ENCODE results near the gene CCL25.
"Not testable (repeated sequence)": the region's sequence is repeated elsewhere in the genome, so short reads cannot be mapped to it uniquely, and the experiment has no call there.

Gene CCL25, protein sequence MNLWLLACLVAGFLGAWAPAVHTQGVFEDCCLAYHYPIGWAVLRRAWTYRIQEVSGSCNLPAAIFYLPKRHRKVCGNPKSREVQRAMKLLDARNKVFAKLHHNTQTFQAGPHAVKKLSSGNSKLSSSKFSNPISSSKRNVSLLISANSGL

DNA sequence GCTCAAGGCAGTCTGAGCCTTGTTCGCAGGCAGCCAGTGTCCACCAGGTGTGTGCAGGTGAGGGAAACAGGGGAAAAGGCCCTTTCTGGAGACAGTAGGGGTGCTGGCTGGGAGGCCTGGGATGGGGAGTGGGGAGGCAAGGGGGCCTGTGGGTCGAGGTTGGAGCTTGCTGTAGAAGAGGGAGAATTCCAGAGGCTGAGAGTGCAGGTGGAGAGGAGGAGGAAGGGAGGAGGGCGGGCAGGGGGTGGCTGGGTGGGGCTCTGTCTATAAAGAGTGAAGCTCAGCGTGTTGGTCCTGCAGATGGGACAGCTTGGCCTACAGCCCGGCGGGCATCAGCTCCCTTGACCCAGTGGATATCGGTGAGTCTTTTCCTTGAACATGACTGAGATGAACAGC, at the start of gene CCL25:
Gene CCL25 (plus strand): TSS at position 297 of the 396 bp plus-strand sequence. CDS start 290 bp downstream, outside the sequence.
- no peak for DNase-seq
- in situ Hi-C loops (cut with MboI; ENCODE audit: low pct_unique_long_range_greater_than_20kb, low sequenced_read_pairs), result no loop called here

DNA sequence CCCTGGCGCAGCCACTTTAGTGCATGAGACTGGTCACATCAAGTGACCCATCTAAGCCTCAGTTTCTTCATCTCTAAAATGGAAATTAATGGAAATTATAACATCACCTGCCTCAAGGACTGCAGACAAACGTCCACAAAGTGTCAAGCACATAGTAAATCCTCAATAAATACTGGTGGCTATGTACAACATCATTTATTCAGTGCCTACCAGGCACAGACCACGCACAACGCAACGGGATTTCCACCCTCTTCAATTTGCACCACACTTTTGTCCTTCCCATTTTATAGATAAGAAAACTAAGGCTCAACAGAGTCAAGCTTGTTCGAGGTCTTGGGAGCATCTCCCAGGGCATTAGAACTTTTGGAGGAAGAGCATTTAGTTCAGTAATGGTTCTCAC, 48.6 kb upstream of the CCL25 start:
- in situ Hi-C loops (cut with MboI; ENCODE audit: low pct_unique_long_range_greater_than_20kb, low sequenced_read_pairs), result no loop called here
- DNase-seq, result no peak

DNA sequence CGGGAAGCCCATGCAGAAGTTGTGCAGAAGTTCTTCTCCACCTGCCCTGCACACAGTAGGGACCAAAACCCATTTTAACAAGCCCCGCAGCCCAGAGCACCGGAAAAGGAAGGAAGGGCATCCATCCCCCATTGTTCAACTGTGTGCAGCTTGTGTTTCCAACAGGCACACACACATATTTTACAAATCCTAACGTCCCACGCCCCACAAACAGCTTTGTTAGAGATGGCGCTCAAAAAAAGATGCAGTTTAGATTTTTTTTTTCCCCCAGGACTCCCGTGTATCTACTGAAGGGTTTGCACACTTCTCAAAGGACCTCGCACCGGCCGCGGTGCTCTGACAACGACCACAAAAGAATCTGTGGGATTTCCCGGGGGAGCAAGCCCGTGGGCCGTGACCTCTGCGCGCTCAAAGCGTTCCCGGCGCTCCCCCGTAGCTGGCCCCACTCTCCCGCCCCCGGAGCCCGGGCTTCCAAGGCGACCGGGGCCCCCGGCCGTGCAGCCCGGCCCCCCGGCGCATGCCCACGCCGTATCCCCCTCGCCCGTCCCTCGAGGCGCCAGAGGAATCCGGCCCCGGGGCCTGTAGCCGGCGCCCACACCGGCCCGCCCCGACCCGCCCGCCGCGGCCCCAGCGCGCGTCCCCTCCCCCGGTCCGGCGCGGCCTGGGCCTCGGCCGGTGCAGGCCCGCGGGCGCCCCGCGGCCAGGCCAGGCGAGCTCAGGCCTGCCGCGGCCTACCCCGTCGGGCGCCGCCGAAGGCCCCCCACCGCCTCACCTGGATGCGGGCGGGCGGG, 47.6 kb upstream of the CCL25 start:
- DNase-seq, result peak; percentile 51
- in situ Hi-C loops (cut with MboI; ENCODE audit: low pct_unique_long_range_greater_than_20kb, low sequenced_read_pairs), result no loop called here

DNA sequence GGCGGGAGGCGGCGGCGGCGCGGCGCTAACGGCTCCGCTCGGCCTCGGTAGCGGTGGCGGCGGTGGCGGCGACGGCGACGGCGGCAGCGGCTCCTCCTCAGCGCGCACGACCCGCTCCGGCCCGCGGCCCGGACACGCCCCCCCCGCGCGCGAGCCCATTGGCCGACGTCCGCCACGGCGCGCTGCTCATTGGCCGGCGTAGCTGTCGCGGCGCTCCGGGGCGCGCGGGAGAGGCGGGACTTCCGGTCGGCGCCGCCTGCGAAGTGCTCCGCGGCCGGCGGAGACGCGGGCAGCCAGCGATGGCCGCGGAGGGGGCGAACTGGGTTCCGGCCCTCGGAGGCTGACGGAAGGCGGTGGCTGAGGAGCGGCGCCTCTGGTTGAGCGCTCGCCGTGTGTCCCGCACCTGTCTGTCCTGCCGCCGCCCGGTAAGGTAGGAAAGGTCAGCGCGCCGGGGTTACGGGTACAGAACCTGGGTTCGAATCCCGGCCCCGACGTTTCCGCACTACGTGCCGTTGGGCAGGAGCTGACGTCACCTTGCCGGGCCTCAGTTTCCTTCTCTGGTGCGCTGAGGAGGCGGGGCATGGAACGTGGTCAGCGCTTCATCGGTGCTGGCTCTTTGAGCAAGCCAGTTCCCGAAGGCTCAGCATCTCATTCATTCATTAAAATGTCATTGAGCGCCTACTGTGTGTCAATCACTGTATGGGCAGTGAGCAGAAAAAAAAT, 46.9 kb upstream of the CCL25 start, which contains the start of gene ELAVL1:
Gene ELAVL1 (minus strand): TSS at position 108 of the 723 bp plus-strand sequence. CDS start 13,826 bp downstream, outside the sequence.
- in situ Hi-C loops (cut with MboI; ENCODE audit: low pct_unique_long_range_greater_than_20kb, low sequenced_read_pairs), result no loop called here
- DNase-seq, result peak; percentile 88

DNA sequence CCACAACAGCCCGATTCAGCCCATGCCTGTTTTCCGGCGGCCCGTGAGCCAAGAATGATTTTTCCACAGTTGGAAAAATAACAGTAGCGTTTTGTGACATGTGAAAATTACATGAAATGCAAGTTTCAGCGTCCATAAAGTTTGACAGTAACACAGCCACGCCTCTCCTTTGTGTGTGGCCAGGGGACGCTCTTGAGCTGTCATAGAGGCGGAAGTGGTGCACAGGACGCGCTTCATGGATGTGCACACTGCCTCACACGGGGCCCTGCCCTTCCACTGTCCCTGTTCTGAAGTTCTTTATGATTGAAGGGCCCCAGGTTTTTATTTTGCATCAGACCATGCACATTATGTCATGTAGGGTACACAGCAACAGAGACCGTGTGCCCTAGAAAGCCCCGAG, 34.8 kb upstream of the CCL25 start:
- in situ Hi-C loops (cut with MboI; ENCODE audit: low pct_unique_long_range_greater_than_20kb, low sequenced_read_pairs), result no loop called here
- DNase-seq, result peak; percentile 64

DNA sequence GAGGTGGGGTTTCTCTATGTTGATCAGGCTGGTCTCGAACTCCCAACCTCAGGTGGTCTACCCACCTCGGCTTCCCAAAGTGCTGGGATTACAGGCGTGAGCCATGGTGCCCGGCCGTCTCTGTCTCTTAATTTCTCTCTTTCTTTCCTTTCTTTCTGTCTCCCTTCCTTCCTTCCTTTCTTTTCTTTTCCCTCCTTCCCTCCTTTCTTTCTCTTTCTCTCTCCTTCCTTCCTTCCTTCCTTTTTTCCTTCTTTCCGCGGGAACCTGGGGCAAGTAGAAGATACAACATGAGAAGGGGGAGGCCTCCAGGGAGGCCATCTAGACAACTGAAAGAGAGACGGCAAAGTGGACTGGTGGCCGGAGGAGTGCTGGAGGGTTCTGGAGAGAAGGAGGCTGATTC, 31.9 kb upstream of the CCL25 start:
- no peak for DNase-seq
- in situ Hi-C loops (cut with MboI; ENCODE audit: low pct_unique_long_range_greater_than_20kb, low sequenced_read_pairs), result no loop called here

DNA sequence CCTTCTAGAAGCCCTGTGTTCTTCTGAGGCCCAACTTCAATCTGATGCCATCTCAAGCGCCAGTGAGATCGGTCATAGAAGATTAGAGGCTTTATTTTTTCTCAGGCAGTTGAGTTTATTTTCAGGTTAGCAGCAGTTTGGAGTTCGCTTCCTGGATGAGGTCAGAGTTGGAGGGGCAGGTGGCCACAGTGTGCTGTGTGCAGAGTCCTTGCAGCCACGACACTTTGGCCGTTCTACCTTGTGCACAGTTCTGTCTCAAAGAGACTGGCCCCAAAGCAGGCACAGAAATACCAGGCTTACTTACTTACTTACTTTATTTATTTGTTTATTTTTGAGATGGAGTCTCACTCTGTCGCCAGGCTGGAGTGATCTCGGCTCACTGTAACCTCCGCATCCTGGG, 31.2 kb upstream of the CCL25 start:
- DNase-seq, result no peak
- in situ Hi-C loops (cut with MboI; ENCODE audit: low pct_unique_long_range_greater_than_20kb, low sequenced_read_pairs), result no loop called here

DNA sequence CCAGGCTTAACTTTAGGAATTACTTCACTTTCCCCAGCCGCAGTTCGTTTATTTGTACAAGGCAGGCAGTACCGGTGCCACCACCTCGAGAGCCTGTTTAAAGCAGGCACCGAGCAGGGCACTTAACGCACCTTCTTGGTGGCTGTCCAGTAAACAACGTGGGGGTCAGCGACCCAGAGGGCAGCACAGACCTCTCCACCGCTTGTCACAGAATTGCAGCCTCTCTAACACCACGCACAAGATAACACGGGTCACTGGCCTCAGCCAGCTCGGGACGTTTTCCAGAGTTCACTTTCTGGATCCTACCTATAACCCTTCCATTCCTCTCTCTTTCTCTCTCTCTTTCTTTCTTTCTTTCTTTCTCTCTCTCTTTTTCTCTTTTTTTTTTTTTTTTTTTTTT, 30.3 kb upstream of the CCL25 start:
- no peak for DNase-seq
- in situ Hi-C loops (cut with MboI; ENCODE audit: low pct_unique_long_range_greater_than_20kb, low sequenced_read_pairs), result no loop called here

DNA sequence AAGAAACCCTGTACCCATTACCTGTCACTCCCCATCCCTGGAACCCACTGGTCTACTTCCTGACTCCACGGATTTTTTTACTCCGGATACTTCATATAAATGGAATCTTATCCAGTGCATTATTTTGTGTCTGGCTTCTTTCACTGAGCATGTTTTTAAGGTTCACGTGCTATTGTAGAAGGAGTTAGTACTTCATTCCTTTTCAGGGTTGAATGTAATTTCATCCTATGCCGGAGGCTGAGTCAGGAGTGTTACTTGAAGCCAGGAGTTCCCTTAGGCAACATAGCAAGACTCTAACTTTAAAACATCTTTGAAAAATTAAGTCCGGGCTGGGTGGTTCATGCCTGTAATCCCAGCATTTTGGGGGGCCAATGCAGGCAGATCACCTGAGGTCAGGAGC, 29.2 kb upstream of the CCL25 start:
- in situ Hi-C loops (cut with MboI; ENCODE audit: low pct_unique_long_range_greater_than_20kb, low sequenced_read_pairs), result no loop called here
- DNase-seq, result no peak

DNA sequence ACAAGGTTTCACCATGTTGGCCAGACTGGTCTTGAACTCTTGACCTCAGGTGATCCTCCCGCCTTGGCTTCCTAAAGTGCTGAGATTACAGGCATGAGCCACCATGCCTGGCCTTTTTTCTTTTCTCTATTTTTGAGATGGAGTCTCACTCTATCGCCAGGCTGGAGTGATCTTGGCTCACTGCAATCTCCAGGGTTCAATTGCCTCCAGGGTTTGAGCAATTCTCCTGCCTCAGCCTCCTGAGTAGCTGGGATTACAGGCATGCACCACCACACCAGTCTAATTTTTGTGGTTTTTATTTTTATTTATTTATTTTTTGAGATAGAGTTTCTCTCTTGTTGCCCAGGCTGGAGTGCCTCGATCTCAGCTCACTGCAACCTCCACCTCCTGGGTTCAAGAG, 28.3 kb upstream of the CCL25 start:
- DNase-seq; in situ Hi-C loops (cut with MboI; ENCODE audit: low pct_unique_long_range_greater_than_20kb, low sequenced_read_pairs): not testable (repeated sequence)

DNA sequence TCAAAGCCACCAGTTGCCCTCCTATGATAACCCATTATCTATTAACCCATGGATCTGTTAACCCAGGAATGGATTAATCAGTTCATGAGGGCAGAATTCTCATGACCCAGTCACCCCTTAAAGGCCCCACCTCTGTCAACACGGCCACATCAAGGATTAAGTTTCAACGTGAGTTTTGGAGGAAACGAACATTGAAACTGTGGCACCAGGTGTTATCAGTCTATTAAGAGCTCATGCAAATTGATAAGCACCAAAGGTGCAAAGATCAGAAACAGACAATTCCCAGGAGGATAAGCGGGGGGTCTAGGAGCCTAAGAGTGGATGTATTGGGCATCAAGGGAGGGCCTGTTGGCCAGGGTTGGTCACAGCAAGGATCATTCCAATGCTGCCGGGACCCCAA, 27.2 kb upstream of the CCL25 start:
- in situ Hi-C loops (cut with MboI; ENCODE audit: low pct_unique_long_range_greater_than_20kb, low sequenced_read_pairs), result no loop called here
- no peak for DNase-seq

DNA sequence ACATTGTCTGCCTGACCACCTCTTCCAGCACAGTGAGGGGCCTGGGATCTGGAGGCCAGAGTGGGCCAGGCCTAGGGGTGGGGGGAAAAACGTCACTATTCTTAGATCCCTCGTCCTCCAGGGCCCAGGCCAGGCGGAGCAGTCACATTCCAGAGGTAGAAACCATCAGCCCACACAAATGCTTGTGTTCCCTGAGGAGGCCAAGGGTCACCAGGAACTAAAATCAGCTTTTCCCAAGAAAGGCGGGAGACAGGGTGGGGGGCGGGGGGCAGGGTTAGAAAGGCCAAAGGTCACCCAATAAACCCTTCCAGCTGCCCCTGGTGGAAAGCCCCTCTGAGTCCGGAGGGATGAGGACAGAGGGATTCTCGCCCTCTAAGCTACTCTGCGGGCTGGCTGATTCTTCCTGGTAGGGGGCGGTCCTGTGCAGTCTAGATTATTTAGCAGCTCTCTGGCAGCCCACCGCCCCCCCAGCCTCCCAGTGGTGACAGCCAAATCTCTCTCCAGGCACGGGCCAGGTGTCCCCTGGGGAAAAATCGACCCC, 23.5 kb upstream of the CCL25 start:
- no peak for DNase-seq
- in situ Hi-C loops (cut with MboI; ENCODE audit: low pct_unique_long_range_greater_than_20kb, low sequenced_read_pairs), result no loop called here

DNA sequence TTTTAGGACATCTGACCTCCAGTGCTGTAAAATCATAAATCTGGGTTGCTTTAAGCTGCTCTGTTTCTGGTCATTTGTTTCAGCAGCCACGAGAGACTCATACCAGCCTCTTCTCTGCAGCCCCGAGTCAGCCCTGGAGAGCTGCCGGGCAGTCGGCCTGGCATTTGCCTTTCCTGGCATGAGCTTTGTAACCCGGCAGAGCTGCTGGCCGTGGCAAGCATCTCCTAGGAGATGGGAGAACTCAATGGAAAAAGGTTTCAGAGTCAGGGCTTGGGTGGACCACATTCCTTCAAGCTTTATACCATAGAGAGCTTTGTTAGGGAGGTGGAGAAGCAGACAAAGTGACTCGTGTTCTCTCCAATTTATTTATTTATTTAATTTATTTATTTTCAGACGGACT, 21.6 kb upstream of the CCL25 start:
- in situ Hi-C loops (cut with MboI; ENCODE audit: low pct_unique_long_range_greater_than_20kb, low sequenced_read_pairs), result no loop called here
- no peak for DNase-seq

DNA sequence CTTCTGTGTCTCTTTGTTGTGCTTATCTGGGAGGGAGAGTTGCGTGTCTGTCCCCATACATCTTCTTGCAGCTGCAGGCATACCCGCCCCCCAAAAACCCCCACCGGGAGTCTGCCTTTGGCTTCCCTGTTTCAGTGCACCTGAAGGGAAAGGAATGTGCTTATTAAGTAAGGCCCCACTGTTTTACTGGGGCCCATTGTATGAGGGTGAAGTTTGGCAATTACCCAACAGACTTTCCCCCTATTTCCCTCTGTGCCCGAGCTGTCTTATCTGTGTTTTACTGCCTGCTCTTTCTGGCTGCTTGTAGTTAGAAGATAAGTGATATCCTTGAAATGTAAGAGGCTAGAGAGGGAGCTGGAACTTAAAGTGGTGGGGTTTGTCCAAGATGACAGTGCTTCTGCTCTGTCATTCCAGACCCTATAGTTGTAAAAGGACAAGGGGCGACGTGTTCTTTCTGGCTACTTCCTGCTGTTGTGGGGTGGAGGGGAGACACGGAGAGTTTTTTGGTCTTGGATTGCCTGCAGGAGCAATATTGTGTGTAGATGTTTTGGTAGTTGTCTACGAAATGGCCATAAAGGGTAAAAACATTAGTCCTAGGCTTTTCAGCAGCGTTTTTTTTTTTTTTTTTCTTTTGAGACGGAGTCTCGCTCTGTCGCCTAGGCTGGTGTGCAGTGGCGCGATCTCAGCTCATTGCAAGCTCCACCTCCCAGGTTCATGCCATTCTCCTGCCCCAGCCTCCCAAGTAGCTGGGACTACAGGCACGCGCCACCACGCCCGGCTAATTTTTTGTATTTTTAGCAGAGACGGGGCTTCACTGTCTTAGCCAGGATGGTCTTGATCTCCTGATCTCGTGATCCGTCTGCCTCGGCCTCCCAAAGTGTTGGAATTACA, 19.0 kb upstream of the CCL25 start:
- in situ Hi-C loops (cut with MboI; ENCODE audit: low pct_unique_long_range_greater_than_20kb, low sequenced_read_pairs), result not testable (repeated sequence)

DNA sequence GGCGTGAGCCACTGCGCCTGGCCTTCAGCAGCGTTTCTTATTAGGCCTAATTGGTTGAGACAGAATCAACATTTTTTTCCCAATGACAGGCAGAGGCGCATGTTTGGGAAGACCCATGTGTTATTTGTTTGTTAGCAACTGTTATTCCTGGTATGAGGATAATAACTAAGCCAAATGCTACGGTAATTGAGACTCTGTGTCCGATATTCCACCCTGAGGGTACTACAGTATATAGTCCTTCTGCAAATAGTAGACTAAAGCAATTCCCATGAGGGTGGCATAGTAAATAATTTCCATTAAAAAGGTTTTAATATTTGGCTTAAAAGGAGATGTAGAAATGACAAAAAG, 18.4 kb upstream of the CCL25 start:
- no peak for DNase-seq
- in situ Hi-C loops (cut with MboI; ENCODE audit: low pct_unique_long_range_greater_than_20kb, low sequenced_read_pairs), result no loop called here

More for the DNA sequence above, 19.0 kb upstream of the CCL25 start:
- peak; percentile 48 for DNase-seq

DNA sequence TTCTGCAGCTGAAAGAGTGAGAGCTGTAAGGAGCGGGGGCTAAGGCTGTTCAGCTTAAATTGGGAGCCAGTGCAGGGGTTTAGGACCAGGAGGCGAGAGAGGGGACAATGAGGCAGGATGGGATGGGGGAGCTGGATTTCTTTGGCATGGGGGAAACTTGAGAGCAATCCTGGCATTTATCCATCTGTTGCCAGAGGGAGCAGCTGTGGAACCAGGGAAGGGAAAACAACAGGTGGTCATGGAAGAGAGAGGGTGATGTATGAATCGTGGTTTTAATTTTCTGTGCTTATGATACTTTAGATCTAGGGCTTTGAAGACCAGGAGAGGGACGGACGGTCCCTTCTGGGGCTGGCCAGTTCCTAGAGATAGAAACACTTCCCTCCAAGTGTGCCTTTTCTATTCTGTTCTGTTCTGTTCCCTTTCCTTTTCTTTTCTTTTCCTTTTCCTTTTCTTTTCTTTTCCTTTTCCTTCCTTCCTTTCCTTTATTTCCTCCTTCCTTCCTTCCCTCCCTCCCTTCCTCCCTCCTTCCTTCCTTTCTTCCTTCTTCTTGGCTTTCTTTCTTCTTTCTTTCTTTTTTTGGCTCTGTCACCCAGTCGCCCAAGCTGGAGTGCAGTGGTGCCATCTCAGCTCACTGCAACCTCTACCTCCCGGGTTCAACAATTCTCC, 16.0 kb upstream of the CCL25 start:
- in situ Hi-C loops (cut with MboI; ENCODE audit: low pct_unique_long_range_greater_than_20kb, low sequenced_read_pairs), result no loop called here
- no peak for DNase-seq

DNA sequence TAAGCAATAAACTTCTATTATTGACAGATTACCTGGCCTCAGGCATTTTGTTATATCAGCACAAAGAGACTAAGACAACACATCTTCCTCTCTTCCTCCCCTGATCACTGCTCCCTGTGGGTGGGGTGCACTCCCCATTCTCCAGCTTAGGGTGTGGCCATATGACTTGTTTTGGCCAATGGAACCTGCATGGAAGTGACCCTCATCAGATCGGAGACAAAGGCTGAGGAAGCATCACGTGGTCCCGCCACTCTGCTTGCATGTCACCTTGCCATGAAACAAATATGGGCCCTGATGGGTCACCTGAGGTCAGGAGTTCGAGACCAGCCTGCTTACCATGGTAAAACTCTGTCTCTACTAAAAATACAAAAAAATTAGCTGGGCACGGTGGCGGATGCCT, 13.7 kb upstream of the CCL25 start:
- in situ Hi-C loops (cut with MboI; ENCODE audit: low pct_unique_long_range_greater_than_20kb, low sequenced_read_pairs), result no loop called here
- DNase-seq, result no peak

DNA sequence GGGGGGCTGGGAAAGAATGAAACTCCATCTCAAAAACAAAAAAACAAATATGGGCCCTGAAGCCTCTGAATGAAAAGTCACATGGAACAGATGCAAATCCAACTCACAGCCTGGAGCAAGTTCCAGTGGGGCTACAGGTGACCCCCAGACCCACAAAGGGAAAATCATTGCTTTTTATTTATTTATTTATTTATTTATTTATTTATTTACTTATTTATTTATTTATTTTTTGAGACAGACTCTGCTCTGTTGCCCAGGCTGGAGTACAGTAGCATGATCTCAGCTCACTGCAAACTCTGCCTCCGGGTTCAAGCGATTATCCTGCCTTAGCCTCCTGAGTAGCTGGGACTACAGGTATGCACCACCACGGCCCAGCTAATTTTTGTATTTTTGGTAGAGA, 13.3 kb upstream of the CCL25 start:
- in situ Hi-C loops (cut with MboI; ENCODE audit: low pct_unique_long_range_greater_than_20kb, low sequenced_read_pairs), result no loop called here
- DNase-seq, result no peak

DNA sequence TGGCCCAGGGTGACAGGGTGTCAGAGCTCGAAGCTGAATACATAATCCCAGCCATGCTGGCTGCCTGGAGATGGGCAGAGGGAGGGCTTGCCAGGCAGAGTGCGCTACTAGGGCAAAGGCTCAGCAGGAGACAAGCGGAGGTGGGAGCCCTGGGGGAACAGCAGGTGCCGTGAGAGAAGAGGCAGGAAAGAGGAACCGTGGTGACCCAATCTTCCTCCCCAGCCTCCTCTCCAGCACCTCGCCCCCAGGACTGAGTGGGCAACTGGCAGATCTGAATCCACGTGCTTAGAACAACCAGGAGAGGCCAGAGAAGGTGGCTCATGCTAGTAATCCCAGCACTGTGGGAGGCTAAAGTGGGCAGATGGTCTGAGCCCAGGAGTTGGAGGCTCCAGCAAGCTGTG, 11.0 kb upstream of the CCL25 start:
- in situ Hi-C loops (cut with MboI; ENCODE audit: low pct_unique_long_range_greater_than_20kb, low sequenced_read_pairs), result no loop called here
- peak; percentile 68 for DNase-seq
